HG03280 (cell line): ENCODE results near the gene URGCP.
A peak's percentile ranks its signal among the peaks of the same experiment; 100 is the strongest.
"Not testable (repeated sequence)": the region's sequence is repeated elsewhere in the genome, so short reads cannot be mapped to it uniquely, and the experiment has no call there.

Experiments
- ATAC-seq: cut with Tn5 transposase; IDR thresholded peaks from one replicate; pipeline ENCODE4 v1.9.1; 2021; ENCODE audit warnings: mild to moderate bottlenecking, moderate library complexity; ENCODE audit not compliant: unreplicated experiment

The URGCP gene

DNA sequence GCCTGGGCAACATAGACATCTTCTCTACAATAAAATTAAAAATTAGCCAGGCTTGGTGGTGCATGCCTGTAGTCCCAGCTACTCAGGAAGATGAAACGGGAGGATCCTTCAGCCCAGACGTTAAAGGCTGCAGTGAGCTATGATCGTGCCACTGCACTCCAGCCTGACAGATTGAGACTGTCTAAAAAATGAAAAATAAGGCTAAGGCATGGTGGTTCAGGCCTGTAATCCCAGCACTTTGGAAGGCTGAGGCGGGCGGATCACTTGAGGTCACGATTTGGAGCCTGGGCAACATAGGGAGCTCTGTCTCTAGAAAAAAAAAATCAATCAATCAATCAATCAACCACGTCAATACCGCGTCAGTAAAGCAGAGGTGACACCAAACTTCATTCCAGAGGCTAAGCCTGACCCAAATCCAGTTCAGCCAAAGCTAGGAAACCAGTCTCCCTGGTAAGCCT is 68.2 kb downstream of the URGCP start:
- ATAC-seq = no peak

DNA sequence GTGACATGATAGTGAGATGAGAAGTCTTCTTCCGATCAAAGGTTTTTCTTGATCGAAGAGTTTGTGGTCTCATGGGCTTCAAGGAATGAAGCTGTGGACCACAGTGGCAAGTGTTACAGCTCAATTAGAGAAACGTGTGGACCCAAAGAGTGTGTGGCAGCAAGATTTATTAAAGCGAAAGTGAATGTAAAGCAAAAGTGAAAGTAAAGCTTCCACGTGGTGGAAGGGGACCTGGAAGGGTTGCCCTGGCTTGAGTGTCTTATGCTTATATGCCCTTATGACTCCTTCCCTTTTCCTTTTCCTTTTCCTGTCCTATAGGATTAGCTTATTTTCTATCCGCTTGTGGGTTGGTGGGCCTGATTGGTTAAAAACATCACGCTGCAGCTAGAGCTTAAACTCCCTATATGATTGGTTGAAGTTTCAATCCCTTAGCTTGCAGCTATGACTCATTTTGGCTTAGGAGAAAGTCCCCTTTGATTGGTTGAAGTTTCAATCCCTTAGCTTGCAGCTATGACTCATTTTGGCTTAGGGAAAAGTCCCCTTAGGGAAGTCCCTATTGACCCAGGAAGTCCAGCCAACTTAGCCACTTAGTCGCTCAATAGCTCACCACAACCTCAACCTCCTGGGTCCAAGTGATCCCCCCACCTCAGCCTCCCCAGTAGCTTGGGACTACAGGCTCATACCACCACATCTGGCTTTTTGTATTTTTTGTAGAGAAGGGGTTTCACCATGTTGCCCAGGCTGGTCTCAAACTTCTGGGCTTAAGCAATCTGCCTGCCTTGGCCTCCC is 71.7 kb downstream of the URGCP start:
- ATAC-seq = peak; percentile 39

DNA sequence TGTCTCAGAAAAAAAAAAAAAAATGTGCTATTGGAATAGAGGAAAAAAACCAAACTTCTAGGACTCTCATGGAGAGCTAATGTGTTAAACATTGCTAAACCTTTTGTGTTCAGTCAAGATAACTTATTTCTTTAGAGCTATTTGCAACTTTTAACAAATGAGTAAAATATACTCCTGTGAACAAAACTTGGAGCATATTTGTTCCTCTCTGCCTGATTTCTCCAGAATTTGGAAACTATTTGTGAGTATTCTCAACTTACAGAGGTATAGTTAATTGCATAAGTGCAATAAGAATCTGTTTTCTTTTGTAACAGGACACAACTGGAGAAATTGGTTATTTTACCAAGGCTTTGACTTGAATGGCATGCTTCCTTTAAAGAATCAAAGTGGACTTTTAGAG is 75.5 kb downstream of the URGCP start:
- ATAC-seq = not testable (repeated sequence)
